Osteoblast (primary cell): ENCODE results near the gene SLC35F1. TPM values are rescaled to one million over a fixed set of nuclear protein-coding genes. Genes with fewer than 3 reads are reported as not detected.

Source experiments
- DNase-seq: peaks from one replicate; pipeline ENCODE4 v3.0.0; 2011; ENCODE audit warnings: low spot score, mixed read lengths; ENCODE audit not compliant: insufficient read length; ENCODE audit errors: missing footprints
- H2AFZ ChIP-seq: 2 replicates; pipeline ENCODE4 v1.6.0; 2011; ENCODE audit warnings: mild to moderate bottlenecking, low read length
- H3K27ac ChIP-seq: 2 replicates; pipeline ENCODE4 v1.5.1; 2011; ENCODE audit warnings: mild to moderate bottlenecking, low read depth, low read length, moderate library complexity
- H3K27me3 ChIP-seq: 2 replicates; pipeline ENCODE4 v1.6.0; 2012; ENCODE audit warnings: mild to moderate bottlenecking, control low read depth, inconsistent platforms, low read length, moderate library complexity; ENCODE audit not compliant: insufficient read depth
- H3K36me3 ChIP-seq: 2 replicates; pipeline ENCODE4 v1.5.1; 2011; ENCODE audit warnings: mild to moderate bottlenecking, low read length, control low read depth, moderate library complexity; ENCODE audit not compliant: insufficient read depth
- H3K4me1 ChIP-seq: 2 replicates; pipeline ENCODE4 v1.5.1; 2011; ENCODE audit warnings: mild to moderate bottlenecking, low read length, control low read depth, moderate library complexity; ENCODE audit not compliant: insufficient read depth
- H3K4me2 ChIP-seq: 2 replicates; pipeline ENCODE4 v1.6.0; 2011; ENCODE audit warnings: mild to moderate bottlenecking, low read length; ENCODE audit not compliant: insufficient read depth
- H3K4me3 ChIP-seq: fragments of 200-600 bp; sonication (generic); 3 replicates; pipeline ENCODE4 v1.5.1; 2012; ENCODE audit warnings: mild to moderate bottlenecking, low read length, inconsistent platforms; ENCODE audit not compliant: insufficient read depth
- H3K79me2 ChIP-seq: 2 replicates; pipeline ENCODE4 v1.6.0; 2012; ENCODE audit warnings: mild to moderate bottlenecking, low read length, control low read depth, inconsistent platforms; ENCODE audit not compliant: insufficient read depth
- H3K9me3 ChIP-seq: 2 replicates; pipeline ENCODE4 v1.5.1; 2011; ENCODE audit warnings: low read depth, low read length, control low read depth
- H4K20me1 ChIP-seq: 2 replicates; pipeline ENCODE4 v1.6.0; 2012; ENCODE audit warnings: mild to moderate bottlenecking, low read length, control low read depth; ENCODE audit not compliant: insufficient read depth
- CTCF ChIP-seq: IDR thresholded peaks from 2 replicates; pipeline ENCODE4 v1.5.1; 2011; ENCODE audit warnings: mild to moderate bottlenecking, low read depth, low read length, moderate library complexity; ENCODE audit errors: extremely low read depth
- total RNA-seq: library from RNA; depleted of rRNA; stranded (reverse); fragments of >200 nt; gene quantifications from 2 replicates; pipeline ENCODE4 v1.2.3, GENCODE V29; 2012

Gene SLC35F1
- total RNA-seq, 1 donor = under 0.01 TPM

GRCh38 chr6:118326712-118327111 is 419.6 kb downstream of the SLC35F1 start:
- no peak for TF ChIP-seq CTCF
- no peak overlapping the region for H3K4me2 ChIP-seq
- H3K4me3 ChIP-seq = no peak overlapping the region
- H4K20me1 ChIP-seq = no peaks in the 10 kb centered on the region
- H3K79me2 ChIP-seq = no peaks in the 10 kb centered on the region
- no peak overlapping the region for H3K27ac ChIP-seq
- H3K27me3 ChIP-seq = no peaks in the 10 kb centered on the region
- no peak for DNase-seq
- no peaks in the 10 kb centered on the region for H3K4me1 ChIP-seq
- H2AFZ ChIP-seq = no peak overlapping the region
- no peaks in the 10 kb centered on the region for H3K36me3 ChIP-seq
- no peaks in the 10 kb centered on the region for H3K9me3 ChIP-seq

- DNase-seq = no peak
- no peak overlapping the region for H2AFZ ChIP-seq
- H3K27me3 ChIP-seq = no peaks in the 10 kb centered on the region
- no peak overlapping the region for H3K4me3 ChIP-seq
- H3K4me2 ChIP-seq = no peak overlapping the region
- H4K20me1 ChIP-seq = no peaks in the 10 kb centered on the region
- H3K36me3 ChIP-seq = no peaks in the 10 kb centered on the region
- H3K27ac ChIP-seq = no peak overlapping the region
- no peaks in the 10 kb centered on the region for H3K79me2 ChIP-seq
- no peaks in the 10 kb centered on the region for H3K4me1 ChIP-seq
- no peaks in the 10 kb centered on the region for H3K9me3 ChIP-seq
- no peak for TF ChIP-seq CTCF
Observed at GRCh38 chr6:118327237-118327636, 420.2 kb downstream of the SLC35F1 start.

- Histone ChIP-seq H3K79me2 (no peaks in the 10 kb centered on the region), H3K4me3 (no peak overlapping the region), H3K4me2 (no peak overlapping the region), H4K20me1 (no peaks in the 10 kb centered on the region), H3K4me1 (no peaks in the 10 kb centered on the region), H3K27ac (no peak overlapping the region), H3K27me3 (no peaks in the 10 kb centered on the region), H2AFZ (no peak overlapping the region), H3K9me3 (no peaks in the 10 kb centered on the region), H3K36me3 (no peaks in the 10 kb centered on the region)
- TF ChIP-seq CTCF = no peak
- DNase-seq = no peak
Observed at GRCh38 chr6:118333772-118334171, 426.7 kb downstream of the SLC35F1 start.

- no peaks in the 10 kb centered on the region for H3K79me2 ChIP-seq
- H3K4me2 ChIP-seq = no peak overlapping the region
- no peak for TF ChIP-seq CTCF
- DNase-seq = no peak
- H3K4me3 ChIP-seq = no peak overlapping the region
- H3K9me3 ChIP-seq = no peaks in the 10 kb centered on the region
- no peak overlapping the region for H3K27ac ChIP-seq
- H3K4me1 ChIP-seq = no peaks in the 10 kb centered on the region
- no peaks in the 10 kb centered on the region for H4K20me1 ChIP-seq
- no peaks in the 10 kb centered on the region for H3K36me3 ChIP-seq
- no peaks in the 10 kb centered on the region for H3K27me3 ChIP-seq
- H2AFZ ChIP-seq = no peak overlapping the region
Observed at GRCh38 chr6:118334634-118335033, 427.6 kb downstream of the SLC35F1 start.
